HG03280 (cell line): ENCODE results near the gene LEPR.

Source experiments
- ATAC-seq: cut with Tn5 transposase; IDR thresholded peaks from one replicate; pipeline ENCODE4 v1.9.1; 2021; ENCODE audit warnings: mild to moderate bottlenecking, moderate library complexity; ENCODE audit not compliant: unreplicated experiment

LEPR gene

GRCh38 chr1:65409314-65409713 lies 11.2 kb upstream of the LEPR start:
- no peak for ATAC-seq

GRCh38 chr1:65409816-65410326 lies 10.6 kb upstream of the LEPR start:
- no peak for ATAC-seq

GRCh38 chr1:65412256-65412983 lies 8.0 kb upstream of the LEPR start:
- ATAC-seq = no peak

GRCh38 chr1:65412984-65413375 lies 7.5 kb upstream of the LEPR start:
- no peak for ATAC-seq

GRCh38 chr1:65414538-65414937 lies 5.9 kb upstream of the LEPR start:
- ATAC-seq = no peak

GRCh38 chr1:65416767-65417166 lies 3.7 kb upstream of the LEPR start:
- ATAC-seq = no peak

GRCh38 chr1:65417729-65418128 lies 2.7 kb upstream of the LEPR start:
- ATAC-seq = no peak

GRCh38 chr1:65418522-65419185 lies 1.8 kb upstream of the LEPR start:
- no peak for ATAC-seq

GRCh38 chr1:65419681-65420589 lies 533 bp upstream of the LEPR start:
- ATAC-seq = peak; percentile 93

GRCh38 chr1:65421351-65422025 lies 1.0 kb downstream of the LEPR start:
- no peak for ATAC-seq

- no peak for ATAC-seq
Observed at GRCh38 chr1:65422241-65423203, 2.1 kb downstream of the LEPR start.

GRCh38 chr1:65423884-65424572 lies 3.6 kb downstream of the LEPR start:
- ATAC-seq = no peak

GRCh38 chr1:65424573-65424889 lies 4.1 kb downstream of the LEPR start:
- ATAC-seq = no peak

- no peak for ATAC-seq
Observed at GRCh38 chr1:65425006-65425405, 4.5 kb downstream of the LEPR start.

- no peak for ATAC-seq
Observed at GRCh38 chr1:65425697-65426096, 5.2 kb downstream of the LEPR start.

- no peak for ATAC-seq
Observed at GRCh38 chr1:65429078-65429477, 8.6 kb downstream of the LEPR start.

- no peak for ATAC-seq
Observed at GRCh38 chr1:65429806-65430205, 9.3 kb downstream of the LEPR start.

GRCh38 chr1:65431111-65431705 lies 10.7 kb downstream of the LEPR start:
- ATAC-seq = no peak

GRCh38 chr1:65432918-65433317 lies 12.4 kb downstream of the LEPR start:
- ATAC-seq = no peak
